GM21528 (cell line): ENCODE results near the gene HRH1.
"Not testable (repeated sequence)": the region's sequence is repeated elsewhere in the genome, so short reads cannot be mapped to it uniquely, and the experiment has no call there.

Experiments
- ATAC-seq: cut with Tn5 transposase; IDR thresholded peaks from one replicate; pipeline ENCODE4 v1.9.1; 2021; ENCODE audit warnings: mild to moderate bottlenecking, moderate library complexity; ENCODE audit not compliant: unreplicated experiment, low FRiP score

The HRH1 gene

DNA sequence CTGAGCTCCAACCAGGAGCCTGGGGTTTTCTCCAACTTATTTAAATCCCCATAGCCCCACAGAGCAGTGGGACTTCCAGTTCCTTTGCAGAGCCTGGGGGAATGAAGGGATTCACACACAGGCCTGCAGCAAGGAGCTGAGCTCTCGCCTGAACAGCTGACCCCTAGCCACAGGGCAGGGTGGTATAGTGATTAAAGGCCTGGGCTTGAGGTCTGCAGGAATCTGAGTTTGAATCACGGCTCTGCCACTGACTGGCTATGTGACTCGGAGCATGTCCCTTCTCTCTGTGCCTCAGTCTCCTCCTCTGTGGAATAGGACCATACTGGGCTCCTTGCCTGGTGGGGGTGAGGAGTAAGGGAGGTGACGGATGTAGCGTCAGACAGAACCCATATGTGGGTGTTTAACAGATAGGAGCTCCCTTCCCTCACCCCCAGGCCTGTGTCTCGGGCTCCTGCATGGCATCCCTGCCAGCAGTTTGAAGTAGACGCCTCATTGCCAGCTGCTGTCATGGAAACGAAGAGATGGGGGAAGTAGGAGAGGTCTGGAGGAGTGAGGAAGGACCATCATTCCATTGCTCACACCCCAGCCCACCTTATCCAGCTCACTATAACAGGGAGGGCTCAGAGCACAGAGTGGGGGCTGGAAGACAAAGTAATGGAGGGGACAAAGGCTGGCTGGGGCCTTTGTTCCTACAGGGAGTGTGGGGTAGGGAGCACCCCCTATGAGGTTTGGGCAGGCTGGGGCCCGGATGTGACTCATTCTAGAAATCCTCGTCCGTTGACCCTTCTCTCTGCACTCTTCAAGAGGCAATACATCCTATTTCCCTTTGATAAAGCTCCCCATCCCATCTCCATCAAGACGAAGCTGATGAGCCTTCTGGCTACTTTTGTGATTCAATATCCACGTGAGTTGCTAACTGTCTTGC, 14.8 kb downstream of the HRH1 start:
- ATAC-seq = no peak

DNA sequence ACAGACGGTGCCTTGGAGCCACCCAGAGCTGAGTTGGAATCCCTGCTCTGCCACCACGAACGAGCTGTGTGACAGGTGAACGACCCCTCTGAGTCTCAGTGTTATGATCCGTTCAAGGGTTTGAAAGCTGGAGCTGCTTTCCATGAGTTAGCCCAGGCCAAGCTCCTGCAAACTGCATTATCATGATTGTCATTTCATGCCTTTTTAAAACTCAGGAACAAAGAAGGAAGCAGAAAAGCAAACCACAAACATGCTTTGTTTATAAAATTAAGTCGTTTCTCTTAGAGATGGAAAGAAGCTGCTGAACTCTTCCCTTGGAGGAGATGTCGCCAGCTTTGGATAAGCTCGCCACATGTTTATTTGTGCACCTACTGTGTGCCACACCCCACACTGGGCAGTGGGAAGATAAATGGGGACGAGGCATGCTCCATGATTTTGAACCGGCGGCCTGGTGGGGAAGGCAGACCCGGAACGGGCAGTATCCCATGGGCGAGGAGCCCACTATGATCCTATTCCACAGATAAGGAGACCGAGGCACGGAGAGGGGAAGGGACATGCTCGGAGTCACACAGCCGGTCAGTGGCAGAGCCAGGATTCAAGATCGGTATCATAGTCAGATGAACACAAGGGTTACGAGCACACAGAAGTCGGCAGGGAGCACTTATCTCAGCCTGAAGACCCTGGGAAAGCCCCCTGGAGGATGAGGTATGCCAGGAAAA, 15.9 kb downstream of the HRH1 start:
- no peak for ATAC-seq

DNA sequence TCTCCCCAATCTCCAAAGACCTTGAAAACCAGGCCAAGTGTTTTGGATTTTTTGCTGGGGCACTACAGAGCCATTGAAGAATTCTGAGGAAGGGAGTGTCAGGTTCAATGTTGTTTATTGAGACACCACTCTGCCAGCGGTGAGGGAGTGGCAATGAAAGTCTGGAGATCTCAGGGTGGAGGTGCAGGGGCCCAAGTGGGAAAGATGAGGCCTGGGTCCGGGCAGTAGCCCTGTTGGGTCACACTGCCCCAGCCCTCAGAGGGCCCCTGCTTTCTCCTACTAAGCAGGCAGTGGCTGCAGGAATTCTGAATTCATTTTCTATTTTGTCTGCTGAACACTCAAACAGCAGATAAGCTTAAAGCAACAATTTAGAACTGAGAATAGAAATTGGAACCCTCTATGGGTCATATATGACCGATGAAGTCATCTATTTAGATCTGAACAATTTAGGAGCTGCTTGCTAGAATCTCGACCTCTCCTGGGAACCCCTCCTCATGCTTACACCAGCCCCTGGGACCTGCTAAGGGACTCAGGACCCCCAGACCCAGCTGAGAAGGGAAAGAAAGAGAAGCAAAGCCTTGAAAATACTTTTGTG, 17.9 kb downstream of the HRH1 start:
- ATAC-seq = no peak

DNA sequence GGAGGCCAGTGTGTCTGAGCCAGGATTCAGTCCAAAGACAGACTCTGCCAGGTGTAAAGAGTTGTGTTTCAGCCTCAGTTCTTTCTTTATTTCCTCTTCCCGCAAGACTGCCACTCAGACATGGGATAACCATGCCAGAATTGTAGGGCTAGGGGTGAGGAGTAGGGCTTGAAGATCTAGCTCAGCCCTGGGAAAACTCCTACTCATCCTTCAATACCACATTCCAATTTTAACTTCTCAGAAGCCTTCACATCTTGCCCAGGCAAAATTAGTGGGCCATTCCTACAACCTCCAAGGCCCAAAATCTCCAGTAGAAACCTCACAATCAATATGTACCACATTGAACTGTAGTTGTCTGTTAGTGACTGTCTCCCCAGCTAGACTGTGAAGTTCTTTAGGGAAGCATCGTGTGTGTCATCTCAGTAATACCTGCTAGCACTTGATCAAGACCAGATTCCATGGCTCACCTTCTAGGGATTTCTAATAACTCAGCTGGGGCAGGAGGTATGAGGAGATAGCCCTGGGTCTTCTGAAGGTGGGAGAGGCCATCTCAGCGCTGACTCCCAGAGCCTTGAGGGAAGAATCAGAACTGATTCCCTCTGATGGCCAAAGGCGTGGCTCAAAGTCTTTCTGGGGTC, 19.7 kb downstream of the HRH1 start:
- ATAC-seq = no peak

DNA sequence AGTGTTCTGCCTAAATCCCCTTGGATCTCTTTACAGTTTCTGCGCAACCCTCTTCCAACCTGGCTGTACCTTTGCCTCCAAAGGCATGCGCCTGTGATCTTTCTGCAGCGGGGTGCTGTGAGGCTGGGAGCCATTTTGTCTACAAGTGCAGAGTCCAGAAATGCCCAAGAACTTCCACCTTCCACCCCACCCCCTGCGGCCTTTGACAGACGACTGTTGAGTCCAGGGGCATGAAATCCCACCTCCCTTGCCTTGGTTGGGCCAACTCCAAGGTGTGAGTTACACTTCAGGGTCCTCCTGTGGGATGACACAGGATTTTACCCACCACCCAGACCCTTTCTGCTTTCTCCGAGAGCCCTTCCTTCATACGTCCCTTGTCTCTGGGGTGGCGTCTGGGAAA, 24.1 kb downstream of the HRH1 start:
- ATAC-seq = no peak

DNA sequence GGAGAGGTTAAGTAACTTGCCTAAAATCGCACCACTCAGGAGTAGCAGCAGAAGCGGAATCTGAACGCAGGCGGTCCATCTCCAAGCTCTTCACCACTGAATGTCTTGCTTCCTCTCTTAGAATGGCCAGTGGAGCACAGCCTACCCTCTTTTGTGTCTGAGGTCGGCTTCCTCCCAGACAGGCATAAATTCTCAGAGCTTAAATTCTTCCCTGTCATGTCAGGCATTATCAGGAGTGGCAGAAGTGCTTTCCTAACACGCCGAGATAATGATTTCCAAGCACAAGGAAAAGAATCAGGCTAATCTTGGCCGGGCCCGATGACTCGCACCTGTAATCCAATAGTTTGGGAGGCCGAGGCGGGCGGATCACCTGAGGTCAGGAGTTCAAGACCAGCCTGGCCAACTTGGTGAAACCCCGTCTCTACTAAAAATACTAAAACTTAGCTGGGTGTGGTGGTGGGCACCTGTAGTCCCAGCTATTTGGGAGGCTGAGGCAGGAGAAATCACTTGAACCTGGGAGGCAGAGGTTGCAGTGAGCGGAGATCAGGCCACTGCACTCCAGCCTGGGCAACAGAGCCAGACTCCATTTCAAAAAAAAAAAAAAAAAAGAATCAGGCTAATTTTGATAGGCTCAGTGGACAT, 30.2 kb downstream of the HRH1 start:
- ATAC-seq = not testable (repeated sequence)

DNA sequence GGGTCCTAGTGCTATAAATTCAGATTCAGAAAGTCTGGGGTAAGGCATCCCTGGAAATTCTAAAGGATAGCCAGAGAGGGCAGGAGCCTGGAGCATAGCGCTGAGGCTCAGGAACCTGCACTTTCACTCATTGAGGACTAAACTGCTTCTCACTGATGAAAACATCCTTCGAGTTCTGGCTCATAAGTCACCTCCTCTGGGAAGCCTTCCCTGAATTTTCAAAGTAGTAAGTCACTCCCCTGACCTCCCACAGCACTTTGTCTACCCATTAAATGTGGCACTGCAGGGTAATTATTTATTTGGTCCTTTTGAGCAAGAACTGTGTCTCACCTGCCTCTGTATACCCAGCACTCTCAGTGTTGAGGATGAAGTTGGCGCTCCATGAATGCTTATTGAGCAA, 30.9 kb downstream of the HRH1 start:
- ATAC-seq = no peak

DNA sequence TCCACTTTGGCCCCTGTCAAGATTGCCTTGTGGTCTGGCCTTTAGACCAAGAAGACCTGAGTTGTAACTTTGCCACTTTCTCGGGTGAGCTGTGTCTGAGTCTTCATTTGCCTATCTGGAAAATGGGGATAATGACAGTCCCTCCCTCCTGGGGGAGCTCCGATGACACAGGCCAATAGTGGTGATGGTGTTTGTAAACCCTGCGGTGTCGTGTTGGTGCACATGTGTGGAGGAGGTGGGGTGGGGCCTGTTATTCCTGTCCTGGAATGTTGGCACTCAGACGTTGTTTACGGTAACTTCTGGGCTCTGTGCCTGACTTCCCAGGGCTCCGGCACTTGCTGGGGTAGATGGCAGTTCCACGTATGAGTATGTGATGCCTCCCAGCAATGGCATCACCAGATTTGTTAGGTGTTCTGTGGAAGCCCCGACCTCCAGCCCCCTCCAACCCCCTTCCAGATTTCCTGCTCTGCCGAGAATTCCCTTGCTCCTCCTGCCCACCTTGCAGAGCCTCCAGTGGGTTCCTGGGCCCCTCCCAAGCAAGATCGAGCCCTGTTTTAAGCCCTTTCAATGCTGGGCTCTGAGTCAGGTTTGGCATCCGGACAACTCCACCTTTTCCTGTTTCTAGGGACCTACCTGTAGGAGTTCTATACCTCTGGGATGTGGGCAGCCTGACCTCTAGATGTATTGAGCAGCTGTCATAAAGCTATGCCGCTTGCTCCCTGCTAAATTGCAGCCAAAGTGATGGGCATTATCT, 31.4 kb downstream of the HRH1 start:
- no peak for ATAC-seq

DNA sequence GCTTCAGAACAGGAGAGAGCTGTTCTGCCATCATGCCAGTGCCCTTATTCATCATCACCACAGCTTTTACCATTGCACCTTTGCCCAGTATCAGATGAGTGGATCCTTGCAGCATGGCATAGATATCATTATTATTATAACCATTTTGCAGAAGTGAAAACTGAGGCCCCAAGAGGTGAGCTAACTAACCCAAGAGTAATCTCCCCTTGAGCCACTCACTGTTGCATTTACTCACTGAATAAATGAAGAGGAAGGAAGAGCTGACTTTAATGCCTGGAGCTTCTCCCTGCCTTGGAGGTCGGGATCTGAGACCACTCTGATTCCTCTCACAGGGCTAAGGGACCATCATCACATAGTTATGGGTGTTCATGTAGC, 32.0 kb downstream of the HRH1 start:
- no peak for ATAC-seq

DNA sequence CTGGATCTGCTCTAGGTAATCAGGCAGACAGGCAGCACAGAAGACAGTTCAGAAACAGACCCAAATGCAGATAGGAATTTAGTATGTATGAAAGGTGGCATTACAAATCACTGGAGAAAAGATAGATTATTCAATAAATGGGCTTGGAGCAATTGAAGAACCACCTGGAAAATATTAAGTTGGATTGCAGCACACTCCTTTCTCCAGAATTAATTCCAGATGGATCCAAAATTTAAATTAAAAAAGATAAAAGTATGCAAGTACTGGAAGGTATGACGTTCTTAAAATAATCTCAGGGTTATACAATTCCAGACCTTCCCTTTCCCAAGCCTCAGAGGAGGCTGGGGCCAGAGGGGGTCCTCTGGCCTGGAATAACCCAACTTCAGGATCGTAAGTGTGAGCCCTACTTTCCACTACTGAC, 32.5 kb downstream of the HRH1 start:
- ATAC-seq = no peak

DNA sequence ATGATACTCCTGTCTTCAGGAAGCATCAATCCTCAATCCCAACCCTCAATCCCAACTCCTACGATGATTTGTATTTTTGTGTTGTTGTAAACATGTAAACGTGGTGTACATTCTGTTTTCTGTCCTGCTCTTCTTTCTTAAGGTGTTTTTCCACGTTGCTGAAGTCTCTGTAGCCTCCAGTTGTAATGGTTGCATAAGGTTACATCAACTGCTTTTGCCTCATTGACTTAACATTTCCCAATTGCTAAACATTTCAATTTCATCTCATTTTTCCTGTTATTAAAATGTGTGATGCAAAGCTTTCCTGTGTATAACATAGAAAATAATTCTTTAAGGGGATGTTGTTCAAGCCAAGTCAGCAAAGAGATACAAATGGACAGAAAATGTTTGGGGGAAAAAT, 33.4 kb downstream of the HRH1 start:
- no peak for ATAC-seq

DNA sequence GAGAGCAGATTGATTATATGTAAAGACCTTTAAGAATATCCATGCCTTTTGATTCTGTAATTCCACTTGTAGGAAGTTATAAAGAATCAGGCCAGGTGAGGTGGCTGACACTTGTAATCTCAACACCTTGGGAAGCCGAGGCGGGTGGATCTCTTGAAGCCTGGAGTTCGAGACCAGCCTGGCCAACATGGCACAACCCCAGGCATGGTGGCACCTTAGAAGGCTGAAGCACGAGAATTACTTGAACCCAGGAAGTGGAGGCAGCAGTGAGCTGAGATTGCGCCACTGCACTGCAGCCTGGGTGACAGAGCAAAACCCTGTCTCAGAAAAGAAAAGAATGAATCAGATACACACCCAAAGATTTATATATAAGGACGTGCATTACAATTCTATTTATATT, 33.9 kb downstream of the HRH1 start:
- ATAC-seq = no peak

DNA sequence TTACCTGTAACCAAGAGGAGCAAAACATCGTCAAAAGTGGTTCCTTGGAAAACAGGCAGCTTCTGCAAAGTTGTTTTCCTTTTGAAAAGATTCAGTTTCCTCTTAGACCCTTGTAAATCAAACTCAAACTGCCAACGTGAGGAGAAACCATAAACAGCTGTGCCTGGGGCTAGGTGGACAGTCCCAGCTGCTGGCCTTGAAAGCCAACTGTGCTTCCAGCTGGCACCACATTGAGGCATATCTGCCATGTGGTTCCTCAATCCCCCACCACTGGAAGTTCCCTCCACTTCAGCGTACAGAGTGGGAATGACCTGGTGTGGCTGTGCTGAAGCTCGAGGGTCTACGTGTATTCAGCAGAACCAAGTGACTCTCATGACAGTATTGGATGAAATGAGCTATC, 40.9 kb downstream of the HRH1 start:
- ATAC-seq = no peak

DNA sequence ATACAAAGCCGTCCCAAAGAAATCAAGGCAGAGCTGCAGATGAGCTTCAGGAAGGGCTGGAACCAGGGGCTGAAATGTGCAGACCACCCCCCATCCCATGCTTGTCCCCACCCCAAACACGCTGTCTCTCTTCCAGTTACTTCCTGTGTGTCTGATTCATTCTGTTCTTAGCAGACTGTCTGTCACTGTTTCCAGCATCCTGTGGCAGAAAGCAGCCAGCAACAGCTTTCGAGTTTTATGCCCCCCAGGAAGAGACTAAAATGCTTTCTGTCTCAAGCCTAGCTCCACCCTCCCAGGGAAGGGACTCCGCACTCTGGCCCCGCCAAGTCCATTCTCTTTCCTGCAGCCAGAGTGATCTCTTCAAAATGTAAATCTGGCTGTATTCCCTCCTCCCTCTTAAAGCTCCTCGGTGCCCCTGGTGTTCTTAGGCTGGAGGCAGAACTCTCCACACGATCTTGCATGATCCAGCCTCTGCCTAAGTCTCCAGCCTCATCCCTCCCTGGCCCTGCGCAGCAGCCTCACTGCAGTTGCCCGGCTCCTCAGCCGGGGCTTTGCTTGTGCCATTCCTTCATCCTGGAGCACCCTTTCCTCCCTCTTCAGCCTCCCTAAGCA, 41.5 kb downstream of the HRH1 start:
- ATAC-seq = no peak

DNA sequence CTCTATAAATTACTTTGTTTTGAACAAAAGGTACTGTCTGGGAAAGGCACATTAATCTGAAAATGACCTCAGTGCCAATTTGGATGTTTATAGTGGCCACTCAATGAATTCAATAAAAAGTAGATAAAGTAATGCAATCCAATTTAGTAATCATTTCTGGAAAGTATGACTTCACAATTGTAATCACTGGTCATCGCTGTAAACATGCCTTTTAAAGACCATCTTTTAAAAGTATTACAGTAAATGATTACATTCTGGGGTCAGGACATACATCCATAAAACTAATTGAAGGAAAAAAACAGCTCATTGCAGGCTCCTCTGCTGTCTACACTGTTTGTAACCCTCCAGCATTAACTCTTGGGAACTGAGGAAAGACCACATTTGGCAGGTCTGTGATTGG, 43.2 kb downstream of the HRH1 start:
- no peak for ATAC-seq

DNA sequence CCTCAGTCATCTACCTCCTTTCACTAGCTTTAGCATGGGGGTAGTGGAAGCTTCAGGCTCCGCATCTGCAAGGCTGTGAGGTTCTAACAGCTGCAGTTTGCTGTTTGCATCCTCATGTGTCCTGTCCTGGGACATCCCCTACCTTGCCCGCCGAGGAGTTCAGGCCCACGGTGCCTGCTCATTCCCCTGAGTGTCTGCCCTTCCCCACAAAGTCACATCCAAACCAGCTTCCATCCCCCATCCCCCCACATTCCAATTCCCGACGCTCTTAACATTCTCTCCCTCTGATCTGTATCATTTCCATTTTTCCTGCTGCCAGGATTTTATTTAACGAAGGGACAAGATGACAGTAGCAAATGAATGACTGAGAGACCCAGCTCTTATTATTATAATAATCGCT, 43.8 kb downstream of the HRH1 start:
- no peak for ATAC-seq

DNA sequence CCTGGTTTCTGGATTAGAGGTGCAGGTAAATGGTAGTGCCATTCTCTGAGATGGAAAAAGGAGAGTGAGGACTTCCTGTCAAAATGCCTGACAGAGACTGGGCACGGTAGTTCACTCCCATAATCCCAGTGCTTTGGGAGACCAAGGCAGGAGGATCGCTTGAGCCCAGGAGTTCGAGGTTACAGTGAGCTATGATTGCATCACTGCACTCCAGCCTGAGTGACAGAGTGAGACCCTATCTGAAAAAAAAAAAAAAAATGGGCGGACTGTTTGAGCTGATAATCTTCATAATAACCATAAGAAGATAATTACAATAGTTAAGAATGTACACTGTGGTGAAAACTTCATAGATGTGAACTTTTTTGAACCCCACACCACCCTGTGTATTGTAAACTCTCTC, 44.2 kb downstream of the HRH1 start:
- ATAC-seq = no peak

DNA sequence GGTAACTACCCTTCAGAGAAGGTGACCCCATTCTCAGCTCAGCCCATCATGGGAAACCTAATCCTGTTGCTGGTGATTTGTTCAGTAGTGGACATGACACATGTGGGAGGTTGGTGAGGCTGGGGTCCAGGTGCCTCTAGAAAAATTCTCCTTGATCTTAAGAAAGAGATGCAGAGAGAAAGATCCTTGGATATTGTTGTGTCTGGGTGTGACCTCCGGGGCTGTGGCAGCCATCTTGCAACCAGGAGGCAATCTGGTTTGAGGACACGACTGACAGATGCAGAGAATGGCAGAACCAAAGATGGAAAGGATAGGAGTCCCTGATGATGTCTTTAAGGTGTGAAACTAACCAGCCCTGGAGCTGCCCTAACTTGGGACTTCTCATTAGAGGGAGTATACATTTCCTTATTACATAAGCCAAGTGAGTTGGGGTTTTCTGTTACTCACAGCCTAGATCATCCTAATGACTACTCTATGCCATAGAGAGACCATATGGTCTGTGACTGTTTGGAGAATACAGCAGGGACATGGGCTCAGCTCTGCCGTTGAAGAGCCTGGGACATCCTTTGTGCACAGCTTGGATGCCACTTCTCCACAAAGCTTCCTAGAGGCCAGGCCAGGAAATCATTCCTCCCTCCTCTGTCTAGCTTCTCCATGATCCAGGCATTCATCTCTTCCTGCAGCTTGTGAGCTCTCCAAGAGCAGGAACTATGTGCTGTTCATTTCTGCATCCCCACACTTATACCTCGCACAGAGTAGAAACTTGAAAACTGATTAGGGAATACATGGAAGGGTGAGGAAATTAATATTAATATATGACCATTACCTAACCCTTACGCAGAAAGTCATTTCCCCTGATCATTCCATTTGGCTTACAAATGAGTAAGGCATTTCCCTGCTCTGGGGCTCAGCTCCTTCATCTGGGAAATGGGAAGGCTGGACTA, 45.9 kb downstream of the HRH1 start:
- ATAC-seq = no peak
